Measurements from ENCODE around the gene RAP1GAP.

RAP1GAP gene

GRCh38 chr1:21617126-21617738, 51.9 kb downstream of the RAP1GAP start:
- Histone ChIP-seq H2AFZ (ENCODE audit: low read depth, low read length) (no peak overlapping the region), H3K27me3 (ENCODE audit: insufficient read depth, low read length, poor library complexity) (no peaks in the 10 kb centered on the region), H3K36me3 (ENCODE audit: insufficient read depth, low read length) (no peaks in the 10 kb centered on the region), H3K27ac (ENCODE audit: low read length) (no peak overlapping the region), H3K4me1 (ENCODE audit: insufficient read depth, low read length) (no peaks in the 10 kb centered on the region), H4K20me1 (ENCODE audit: insufficient read depth, low read length) (peaks cover 13% of the 10 kb centered on the region), H3K9ac (ENCODE audit: low read depth, low read length) (no peak overlapping the region), H3K4me2 (ENCODE audit: insufficient read depth, low read length) (no peak overlapping the region), H3K4me3 (ENCODE audit: low read depth in 1 of 2, low read length in 2 of 2) (no peak overlapping the region), H3K9me3 (ENCODE audit: insufficient read depth, low read length, severe bottlenecking) (no peaks in the 10 kb centered on the region), H3K79me2 (ENCODE audit: insufficient read depth, low read length) (no peaks in the 10 kb centered on the region)
- DNase-seq (no peak), ATAC-seq (ENCODE audit: insufficient read depth, low read depth) (no peak)
- TF ChIP-seq CTCF (IDR thresholded peaks at IDR 0.05; ENCODE audit: borderline replicate concordance, extremely low read depth, low read length, poor library complexity, severe bottlenecking): no peak
- no peak for TF ChIP-seq EZH2 (IDR thresholded peaks at IDR 0.05; ENCODE audit: borderline replicate concordance, low read depth, low read length, severe bottlenecking)

- no peak for TF ChIP-seq CTCF (IDR thresholded peaks at IDR 0.05; ENCODE audit: borderline replicate concordance, extremely low read depth, low read length, poor library complexity, severe bottlenecking)
- no peak for TF ChIP-seq EZH2 (IDR thresholded peaks at IDR 0.05; ENCODE audit: borderline replicate concordance, low read depth, low read length, severe bottlenecking)
- no peak overlapping the region for H3K4me2 ChIP-seq (ENCODE audit: insufficient read depth, low read length)
- no peaks in the 10 kb centered on the region for H3K27me3 ChIP-seq (ENCODE audit: insufficient read depth, low read length, poor library complexity)
- no peak for ATAC-seq (ENCODE audit: insufficient read depth, low read depth)
- peaks cover 10% of the 10 kb centered on the region for H4K20me1 ChIP-seq (ENCODE audit: insufficient read depth, low read length)
- H3K9ac ChIP-seq (ENCODE audit: low read depth, low read length): no peak overlapping the region
- no peaks in the 10 kb centered on the region for H3K79me2 ChIP-seq (ENCODE audit: insufficient read depth, low read length)
- no peak for DNase-seq
- H3K27ac ChIP-seq (ENCODE audit: low read length): no peak overlapping the region
- H3K36me3 ChIP-seq (ENCODE audit: insufficient read depth, low read length): no peaks in the 10 kb centered on the region
- H3K4me3 ChIP-seq (ENCODE audit: low read depth in 1 of 2, low read length in 2 of 2): no peak overlapping the region
- H2AFZ ChIP-seq (ENCODE audit: low read depth, low read length): no peak overlapping the region
- no peaks in the 10 kb centered on the region for H3K9me3 ChIP-seq (ENCODE audit: insufficient read depth, low read length, severe bottlenecking)
- H3K4me1 ChIP-seq (ENCODE audit: insufficient read depth, low read length): no peaks in the 10 kb centered on the region
Measured at GRCh38 chr1:21616372-21616771, 52.8 kb downstream of the RAP1GAP start.

GRCh38 chr1:21614419-21615115, 54.6 kb downstream of the RAP1GAP start:
- Histone ChIP-seq H3K9me3 (ENCODE audit: insufficient read depth, low read length, severe bottlenecking) (no peaks in the 10 kb centered on the region), H3K27ac (ENCODE audit: low read length) (no peak overlapping the region), H3K36me3 (ENCODE audit: insufficient read depth, low read length) (no peaks in the 10 kb centered on the region), H3K4me3 (ENCODE audit: low read depth in 1 of 2, low read length in 2 of 2) (no peak overlapping the region), H4K20me1 (ENCODE audit: insufficient read depth, low read length) (peaks cover 9% of the 10 kb centered on the region; the same call in 1 of the 2 replicates), H3K4me2 (ENCODE audit: insufficient read depth, low read length) (no peak overlapping the region), H3K27me3 (ENCODE audit: insufficient read depth, low read length, poor library complexity) (no peaks in the 10 kb centered on the region), H3K4me1 (ENCODE audit: insufficient read depth, low read length) (no peaks in the 10 kb centered on the region), H3K79me2 (ENCODE audit: insufficient read depth, low read length) (no peaks in the 10 kb centered on the region), H2AFZ (ENCODE audit: low read depth, low read length) (no peak overlapping the region), H3K9ac (ENCODE audit: low read depth, low read length) (no peak overlapping the region)
- no peak for DNase-seq
- ATAC-seq (ENCODE audit: insufficient read depth, low read depth): no peak
- no peak for TF ChIP-seq CTCF (IDR thresholded peaks at IDR 0.05; ENCODE audit: borderline replicate concordance, extremely low read depth, low read length, poor library complexity, severe bottlenecking)
- no peak for TF ChIP-seq EZH2 (IDR thresholded peaks at IDR 0.05; ENCODE audit: borderline replicate concordance, low read depth, low read length, severe bottlenecking)
